ENCODE measurements around the gene TXNRD1.
A peak's percentile ranks its signal among the peaks of the same experiment; 100 is the strongest.

TXNRD1 gene

DNA sequence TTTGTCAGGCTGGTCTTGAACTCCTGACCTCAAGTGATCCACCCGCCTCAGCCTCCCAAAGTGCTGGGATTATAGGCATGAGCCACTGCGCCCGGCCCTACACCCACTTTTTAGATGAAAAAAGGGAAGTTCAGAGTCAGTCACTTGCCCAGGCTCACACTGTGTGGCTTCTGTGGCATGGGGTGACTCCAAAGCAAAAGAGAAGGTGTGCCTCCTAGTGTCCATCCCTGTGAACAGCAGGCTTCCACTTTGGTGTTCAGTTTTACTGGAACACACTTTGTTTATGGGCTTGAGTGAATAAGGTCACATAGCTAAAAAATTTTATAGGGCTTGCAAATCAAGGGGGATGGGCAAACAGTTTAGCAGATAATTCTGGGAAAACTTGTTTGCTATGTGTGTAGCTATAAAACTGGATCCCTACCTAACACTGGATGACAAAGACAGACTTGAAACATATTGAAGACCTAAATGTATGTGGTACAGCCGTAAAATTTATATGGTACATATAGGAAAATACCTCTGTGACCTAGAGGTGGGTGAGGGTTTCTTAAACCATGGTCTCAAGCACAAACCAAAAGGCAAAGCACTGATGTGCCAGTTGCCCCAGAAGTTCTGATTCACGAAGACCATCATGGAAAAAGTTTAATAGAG lies 142.9 kb downstream of the TXNRD1 start:
- H3K27ac ChIP-seq, result no peak overlapping the region
- peak; percentile 73 for TF ChIP-seq CTCF (conservative IDR thresholded peaks at IDR 0.05)

- no peak for TF ChIP-seq CTCF (conservative IDR thresholded peaks at IDR 0.05)
- H3K27ac ChIP-seq, result no peak overlapping the region
Measured at GRCh38 chr12:104359216-104359615, 143.6 kb downstream of the TXNRD1 start.

DNA sequence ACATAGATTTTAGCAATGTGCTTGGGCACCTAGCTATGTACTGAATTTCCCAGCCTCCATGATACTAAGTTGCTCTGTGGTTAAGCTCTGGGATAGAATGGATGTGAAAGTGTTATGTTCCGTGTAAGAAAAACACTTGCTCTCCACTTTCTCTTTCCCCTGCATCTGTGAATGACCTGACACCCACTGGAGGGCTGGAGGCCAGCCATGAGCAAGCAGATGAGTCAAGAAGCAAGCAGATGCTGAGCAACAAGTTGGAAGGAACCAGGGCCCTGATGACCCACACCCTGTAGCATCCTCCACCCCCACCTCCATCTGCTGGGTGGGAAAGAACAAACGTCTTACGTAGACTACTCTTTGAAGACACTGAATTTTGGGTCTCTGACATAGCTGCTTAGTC lies 144.6 kb downstream of the TXNRD1 start:
- H3K27ac ChIP-seq, result no peak overlapping the region
- no peak for TF ChIP-seq CTCF (conservative IDR thresholded peaks at IDR 0.05)

- no peak overlapping the region for H3K27ac ChIP-seq
Measured at GRCh38 chr12:104360983-104361707, 145.6 kb downstream of the TXNRD1 start.

GRCh38 chr12:104365921-104366410 lies 150.4 kb downstream of the TXNRD1 start:
- TF ChIP-seq CTCF (conservative IDR thresholded peaks at IDR 0.05), result no peak
- no peak overlapping the region for H3K27ac ChIP-seq

More at GRCh38 chr12:104360983-104361707, 145.6 kb downstream of the TXNRD1 start:
- TF ChIP-seq CTCF (conservative IDR thresholded peaks at IDR 0.05), result no peak

- no peak for TF ChIP-seq CTCF (conservative IDR thresholded peaks at IDR 0.05)
- H3K27ac ChIP-seq, result no peak overlapping the region
Measured at GRCh38 chr12:104369708-104370107, 154.1 kb downstream of the TXNRD1 start.

GRCh38 chr12:104371043-104371870 lies 155.7 kb downstream of the TXNRD1 start:
- H3K27ac ChIP-seq, result no peak overlapping the region
- TF ChIP-seq CTCF (conservative IDR thresholded peaks at IDR 0.05), result no peak

All from VCaP (cell line).